GM21528 (cell line): ENCODE results near the gene VPS33B.
"Not testable (repeated sequence)": the region's sequence is repeated elsewhere in the genome, so short reads cannot be mapped to it uniquely, and the experiment has no call there.

ENCODE experiments used
- ATAC-seq: cut with Tn5 transposase; IDR thresholded peaks from one replicate; pipeline ENCODE4 v1.9.1; 2021; ENCODE audit warnings: mild to moderate bottlenecking, moderate library complexity; ENCODE audit not compliant: unreplicated experiment, low FRiP score

VPS33B gene

GRCh38 chr15:91032919-91033803 is 10.8 kb upstream of the VPS33B start:
- ATAC-seq, result no peak

DNA sequence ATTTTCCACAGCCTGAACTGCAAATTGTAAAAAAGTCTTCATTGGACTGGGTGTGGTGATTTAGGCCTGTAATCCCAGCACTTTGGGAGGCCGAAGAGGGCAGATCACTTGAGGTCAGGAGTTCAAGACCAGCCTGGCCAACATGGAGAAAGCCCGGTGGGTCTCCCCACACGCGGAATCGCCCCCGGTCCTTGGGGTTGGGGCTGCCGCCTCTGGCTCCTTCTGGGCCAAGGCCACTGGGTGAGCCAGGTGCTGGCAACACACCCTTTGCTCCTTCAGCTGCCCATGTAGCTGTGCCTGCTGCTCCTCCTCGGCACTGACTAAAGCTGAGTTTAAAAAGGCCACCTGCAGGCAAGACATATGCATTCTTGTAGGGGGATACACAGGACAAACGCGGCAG is 9.4 kb upstream of the VPS33B start:
- no peak for ATAC-seq

DNA sequence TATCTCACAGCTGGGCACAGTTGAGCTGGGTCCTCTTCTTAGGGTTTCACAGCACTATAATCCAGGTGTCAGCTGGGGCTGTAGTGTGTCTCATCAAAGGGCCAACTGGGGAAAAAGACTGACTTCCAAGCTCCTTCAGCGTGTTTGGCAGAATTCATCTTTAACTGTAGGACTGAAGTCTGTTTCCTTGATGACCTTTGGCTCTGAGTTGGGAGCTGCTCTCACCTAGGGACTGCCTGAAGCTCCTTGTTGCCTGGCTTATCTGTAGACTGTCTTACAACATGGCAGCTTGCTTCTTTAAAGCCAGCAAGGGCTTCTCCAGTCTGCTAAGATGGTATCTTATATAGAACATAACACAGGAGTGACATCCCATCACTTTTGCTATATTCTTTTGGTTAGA is 5.3 kb upstream of the VPS33B start:
- ATAC-seq, result no peak

- no peak for ATAC-seq
Measured at GRCh38 chr15:91023720-91024119, 1.3 kb upstream of the VPS33B start.

GRCh38 chr15:91022832-91023129 is 387 bp upstream of the VPS33B start:
- no peak for ATAC-seq

GRCh38 chr15:91021516-91022074 is 799 bp downstream of the VPS33B start:
- ATAC-seq, result peak; percentile 3

DNA sequence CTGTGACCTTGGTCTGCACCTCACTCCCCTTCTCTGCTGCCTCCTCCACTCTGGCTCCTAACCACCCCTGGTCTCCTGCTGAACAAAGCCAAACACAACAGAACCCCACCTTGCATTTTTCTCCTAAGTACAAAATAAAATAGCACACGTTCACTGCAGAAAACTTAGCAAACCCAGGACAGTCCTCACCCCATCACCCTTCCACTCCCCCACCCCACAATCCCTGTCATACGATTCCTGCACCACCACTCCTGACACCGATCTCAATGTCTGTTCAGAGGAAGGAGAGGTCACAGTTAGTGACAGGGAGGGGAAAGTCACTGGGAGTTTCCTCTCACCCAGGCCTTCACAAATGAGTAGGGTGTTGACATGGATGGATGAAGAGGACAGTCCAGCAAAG is 4.2 kb downstream of the VPS33B start:
- no peak for ATAC-seq

DNA sequence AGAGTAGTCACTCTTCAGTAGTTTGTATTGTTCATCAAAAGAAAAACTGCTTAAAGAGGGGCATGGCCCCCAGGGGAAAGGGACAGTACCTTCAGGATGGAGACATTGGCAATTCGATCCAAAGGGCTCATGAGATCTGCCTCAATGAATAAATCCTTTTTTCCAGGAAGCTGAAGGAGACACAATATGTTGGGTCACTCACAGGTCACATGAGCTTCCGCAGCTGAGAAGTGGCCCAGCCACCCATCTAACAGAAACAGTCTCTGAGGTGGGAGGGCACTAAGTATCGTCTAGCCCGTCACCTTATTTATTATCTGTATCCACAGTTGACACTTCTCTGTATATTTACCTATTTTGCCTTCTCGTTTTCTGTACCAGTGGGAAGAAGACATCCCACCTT is 4.7 kb downstream of the VPS33B start:
- no peak for ATAC-seq

DNA sequence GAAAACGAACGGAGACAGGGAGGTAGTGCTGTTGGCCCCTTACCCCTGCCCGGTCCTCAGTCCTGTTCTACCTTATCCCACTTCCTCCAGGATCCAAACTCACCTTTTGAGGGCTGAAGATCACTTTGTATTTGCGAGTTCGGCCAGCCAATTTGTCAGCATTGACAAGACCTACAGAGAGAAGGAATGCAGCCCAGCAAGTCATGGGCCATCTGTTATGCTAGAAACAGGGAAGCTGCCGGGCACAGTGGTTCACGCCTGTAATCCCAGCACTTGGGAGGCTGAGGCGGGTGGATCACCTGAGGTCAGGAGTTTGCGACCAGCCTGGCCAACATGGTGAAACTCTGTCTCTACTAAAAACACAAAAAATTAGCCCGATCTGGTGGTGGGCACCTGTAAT is 8.7 kb downstream of the VPS33B start:
- not testable (repeated sequence) for ATAC-seq

GRCh38 chr15:91007266-91007665 is 15.1 kb downstream of the VPS33B start:
- no peak for ATAC-seq

DNA sequence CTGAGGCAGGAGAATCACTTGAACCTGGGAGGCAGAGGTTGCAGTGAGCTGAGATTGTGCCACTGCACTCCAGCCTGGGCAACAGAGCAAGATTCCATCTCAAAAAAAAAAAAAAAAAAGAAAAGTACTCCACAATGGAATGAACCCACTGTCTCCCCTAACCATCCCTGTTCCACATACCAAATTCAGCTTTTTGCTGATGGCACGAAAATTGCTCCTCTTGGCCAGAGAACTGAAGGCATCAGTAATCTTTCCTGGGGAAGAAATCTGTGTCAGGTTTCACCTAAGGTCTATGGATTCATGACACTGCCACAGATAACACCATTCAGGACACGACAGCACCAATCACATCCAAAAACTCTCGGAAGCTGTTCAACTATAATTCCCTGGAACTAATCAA is 21.2 kb downstream of the VPS33B start:
- no peak for ATAC-seq

DNA sequence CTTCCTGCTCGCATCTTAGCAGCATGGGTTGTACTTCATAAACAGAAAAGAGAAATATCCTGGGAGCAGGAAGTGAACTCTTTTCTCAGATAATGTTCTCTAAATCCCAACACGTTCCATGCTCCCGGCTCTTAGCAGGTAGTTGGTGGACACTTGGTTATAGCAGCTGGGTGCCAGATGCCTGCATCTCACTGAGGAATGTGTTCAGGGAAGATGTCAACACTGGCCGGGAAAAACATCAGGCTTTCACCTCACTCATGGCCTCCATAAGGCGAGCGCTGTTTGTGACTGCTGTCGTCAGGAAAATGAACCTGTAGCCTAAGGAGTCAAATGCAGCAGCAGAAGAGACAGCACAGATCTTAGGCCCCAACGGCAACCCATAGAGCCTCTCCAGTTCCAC is 23.7 kb downstream of the VPS33B start:
- no peak for ATAC-seq

DNA sequence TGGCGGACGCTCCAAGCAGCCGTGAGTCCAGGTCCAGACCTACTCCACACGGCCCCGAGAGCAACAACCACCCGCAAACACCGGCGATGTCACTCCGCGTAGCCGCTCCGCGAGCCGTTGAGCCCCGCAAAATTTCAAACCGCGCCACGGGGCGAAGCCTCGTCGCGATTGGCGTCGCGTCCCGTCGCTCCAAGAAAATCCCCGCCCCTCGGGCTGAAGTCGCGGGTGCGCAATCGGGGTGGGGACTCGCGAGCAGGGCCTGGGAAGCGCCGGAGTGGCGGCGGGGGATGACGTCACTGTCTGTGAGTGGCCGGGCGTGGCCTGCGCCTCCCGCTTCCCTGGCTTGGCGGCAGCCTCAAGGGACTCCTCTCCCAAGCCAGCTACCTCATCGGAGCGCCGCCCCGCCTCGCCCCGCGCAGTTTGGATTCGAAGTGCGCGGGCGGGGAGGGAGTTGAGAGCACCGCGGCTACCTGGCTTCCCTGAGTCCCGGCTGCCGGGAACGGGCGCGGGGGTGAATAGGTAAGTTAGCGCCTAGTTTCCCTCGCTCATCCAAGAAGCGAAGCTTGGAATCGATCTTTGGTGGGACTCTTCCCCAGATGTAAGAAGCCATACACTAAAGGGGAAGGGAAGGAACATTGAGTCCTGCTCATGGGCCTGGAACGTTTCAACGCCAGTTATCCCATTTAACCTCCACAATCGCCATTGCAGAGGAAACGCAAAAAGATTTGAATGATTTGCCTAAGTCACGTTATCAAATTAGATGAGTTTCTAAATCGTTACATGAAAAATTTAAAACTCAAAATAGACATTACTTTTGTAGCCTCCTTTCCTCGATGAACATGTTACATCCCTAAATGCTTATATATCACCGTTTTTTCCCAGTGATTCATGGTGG is 27.7 kb downstream of the VPS33B start, which contains the start of gene PRC1:
Gene PRC1, minus strand, starts transcription at position 119 of the 895 bp plus-strand sequence. Its CDS starts 118 bp downstream, at position 1.
- peak; percentile 95 for ATAC-seq

GRCh38 chr15:90994059-90994416 is 28.4 kb downstream of the VPS33B start:
- peak; percentile 28 for ATAC-seq

DNA sequence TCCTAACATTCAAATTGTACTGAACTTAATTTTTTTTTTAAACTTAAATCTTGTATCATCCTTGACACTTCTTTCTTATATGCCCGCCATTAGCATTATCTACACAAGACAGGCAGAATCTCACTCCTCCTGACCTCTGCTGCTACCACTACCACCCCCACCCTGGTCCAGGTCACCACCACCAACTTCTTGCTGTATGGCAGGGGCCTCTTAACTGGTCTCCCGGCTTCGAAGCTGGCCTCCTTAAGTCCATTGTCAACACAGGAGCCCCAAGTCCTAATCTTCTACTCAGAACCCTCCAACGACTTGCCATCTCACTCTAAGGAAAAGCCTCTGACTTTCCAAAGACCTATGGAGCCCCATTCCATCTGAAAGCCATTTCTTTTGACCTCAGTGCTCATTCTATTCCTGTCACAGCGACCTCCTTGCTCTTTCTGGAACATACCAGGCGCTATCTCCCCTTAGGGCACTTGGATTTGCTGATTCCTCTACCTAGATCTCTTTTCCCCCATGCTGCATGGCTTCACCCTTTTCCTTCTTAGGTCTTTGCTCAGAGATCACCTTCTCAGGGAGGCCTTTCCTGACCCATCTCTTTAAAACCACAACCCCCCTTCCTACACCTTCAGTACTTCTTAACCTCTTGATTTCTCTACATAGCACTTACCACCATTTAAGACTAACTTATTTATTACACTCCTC is 30.7 kb downstream of the VPS33B start:
- no peak for ATAC-seq

DNA sequence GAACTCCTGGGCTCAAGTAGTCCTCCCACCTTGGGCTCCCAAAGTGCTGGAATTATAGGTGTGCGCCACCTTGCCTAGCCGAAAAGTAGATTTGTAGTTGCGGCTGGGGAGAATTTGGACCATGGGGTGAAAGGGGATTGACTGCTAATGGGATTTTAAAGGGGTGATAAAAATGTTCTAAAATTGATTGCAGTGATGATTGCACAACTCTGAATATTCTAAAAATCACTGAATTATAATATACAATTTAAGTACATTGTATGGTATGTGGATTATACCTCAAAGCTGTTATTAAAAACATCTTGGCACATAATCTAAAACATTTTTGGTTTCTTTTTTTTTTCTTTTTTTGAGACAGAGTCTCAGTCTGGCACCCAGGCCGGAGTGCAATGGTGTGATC is 31.9 kb downstream of the VPS33B start:
- no peak for ATAC-seq

DNA sequence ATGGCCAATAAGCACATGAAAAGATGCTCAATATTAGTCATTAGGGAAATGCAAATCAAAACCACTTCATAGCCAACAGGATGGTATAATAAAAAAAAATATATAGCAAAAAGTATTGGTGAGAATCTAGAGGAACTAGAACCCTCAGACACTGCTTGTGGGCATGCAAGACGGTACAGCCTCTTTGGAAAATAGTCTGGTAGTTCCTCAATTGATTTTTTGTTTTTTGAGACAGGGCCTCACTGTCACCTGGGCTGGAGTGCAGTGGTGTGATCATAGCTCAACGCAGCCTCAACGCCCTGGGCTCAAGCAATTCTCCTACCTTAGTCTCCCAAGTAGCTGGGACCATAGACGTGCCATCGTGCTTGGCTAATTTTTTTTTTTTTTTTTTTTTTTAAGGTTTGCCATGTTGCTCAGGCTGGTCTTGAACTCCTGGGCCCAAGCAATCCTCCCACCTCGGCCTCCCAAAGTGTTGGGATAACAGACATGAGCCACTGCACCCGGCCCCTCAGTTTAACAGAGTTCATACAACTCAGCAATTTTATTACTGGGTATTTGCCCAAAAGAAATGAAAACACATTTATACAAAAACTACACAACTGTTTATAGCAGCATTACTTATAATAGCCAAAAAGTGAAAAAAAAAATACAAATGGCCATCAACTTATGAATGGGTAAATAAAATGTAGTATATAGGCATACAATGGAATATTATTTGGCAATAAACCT is 33.2 kb downstream of the VPS33B start:
- no peak for ATAC-seq

- ATAC-seq, result no peak
Measured at GRCh38 chr15:90988296-90988695, 34.1 kb downstream of the VPS33B start.

DNA sequence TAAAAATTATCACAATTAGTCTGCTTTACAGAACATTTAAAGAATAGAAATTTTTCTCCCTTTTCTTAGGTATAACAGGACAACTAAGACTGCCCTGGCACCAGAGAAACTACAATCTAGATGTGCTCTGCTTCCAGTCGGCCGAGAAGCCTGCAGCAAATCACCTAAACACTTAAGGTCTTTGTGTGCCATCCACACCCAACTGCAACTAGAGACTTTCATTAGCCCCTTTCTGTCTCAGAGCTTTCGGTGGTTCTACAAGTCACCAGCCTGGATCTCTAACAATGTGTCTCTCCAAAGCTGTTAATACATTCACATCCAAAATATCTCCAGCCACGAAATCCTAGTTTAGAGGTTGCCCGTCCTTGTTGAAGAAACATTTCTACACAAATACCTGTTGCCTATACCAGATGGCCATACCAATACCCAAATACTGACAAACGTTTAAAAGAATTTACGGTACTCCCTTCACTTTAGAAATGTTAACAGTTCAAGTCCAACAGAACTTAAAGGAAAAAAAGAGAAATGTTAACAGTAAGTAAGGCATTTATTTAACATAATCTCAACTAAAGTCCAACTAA is 34.7 kb downstream of the VPS33B start:
- ATAC-seq, result no peak
